GM18909 (cell line): ENCODE results near the gene CUBN.

ENCODE experiments used
- ATAC-seq: cut with Tn5 transposase; IDR thresholded peaks from one replicate; pipeline ENCODE4 v1.9.1; 2021; ENCODE audit warnings: mild to moderate bottlenecking; ENCODE audit not compliant: unreplicated experiment, poor library complexity

CUBN gene

DNA sequence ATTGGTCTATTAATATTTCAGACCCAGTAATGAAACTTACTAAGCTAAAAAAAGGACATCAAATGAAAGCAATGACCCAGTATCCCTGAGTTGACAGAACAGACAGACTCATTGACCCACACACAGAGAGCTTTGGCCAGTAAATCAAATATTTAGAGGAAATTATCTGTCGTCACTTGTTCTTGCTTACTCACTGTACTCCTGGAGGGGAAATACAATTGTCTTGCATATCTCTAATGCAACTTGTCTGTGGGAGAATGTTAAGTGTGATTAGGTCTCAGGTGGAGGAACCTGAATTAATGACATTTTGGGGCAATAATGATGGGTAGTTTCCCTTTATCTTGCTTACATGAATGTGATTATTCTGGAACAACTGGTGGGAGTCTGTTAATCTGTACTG lies 80.4 kb downstream of the CUBN start:
- ATAC-seq: no peak

GRCh38 chr10:17047908-17048307 lies 81.7 kb downstream of the CUBN start:
- no peak for ATAC-seq

- ATAC-seq: no peak
These were observed 82.6 kb downstream of the CUBN start for GRCh38 chr10:17046989-17047388.

GRCh38 chr10:17043586-17043985 lies 86.0 kb downstream of the CUBN start:
- ATAC-seq: no peak

DNA sequence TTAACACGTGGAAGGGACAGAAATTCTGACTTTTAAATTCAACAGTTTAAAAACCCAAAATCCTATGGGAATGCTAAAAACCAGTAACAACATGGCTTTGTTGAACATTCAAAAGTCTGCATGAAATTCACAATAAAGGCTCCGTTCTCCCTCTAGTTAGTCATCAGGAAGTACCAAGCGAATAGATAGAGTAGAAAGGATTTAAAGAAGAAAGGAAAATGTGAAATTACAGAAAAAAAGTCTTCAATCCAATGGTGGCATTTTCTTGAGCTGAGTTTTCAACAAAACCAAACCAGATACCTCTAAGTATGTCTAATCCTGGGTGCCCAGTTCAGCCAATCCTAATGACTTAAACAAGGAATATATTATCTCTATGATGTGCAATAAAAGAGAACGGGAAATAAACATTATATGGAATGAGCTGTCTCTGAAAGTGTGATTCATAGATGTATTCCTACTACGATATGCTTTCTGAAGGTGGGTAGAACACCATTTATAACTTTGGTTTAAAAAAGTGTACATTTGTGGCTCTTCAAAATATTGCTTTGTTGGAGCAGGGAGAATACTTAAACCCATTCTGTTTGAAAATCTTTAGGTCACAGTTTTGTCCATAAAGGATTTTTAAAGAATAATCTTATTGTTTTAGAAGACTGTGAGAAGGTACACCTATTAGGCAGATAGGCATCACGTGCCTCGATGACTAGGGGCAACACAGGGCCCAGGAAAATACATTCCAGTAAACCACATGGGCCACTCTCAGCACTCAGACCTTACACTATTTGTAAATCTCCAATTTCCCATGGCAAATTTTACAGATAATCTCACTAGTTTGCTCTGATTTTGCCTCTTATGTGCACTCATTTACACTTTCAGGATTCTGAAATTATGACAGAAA lies 87.7 kb downstream of the CUBN start:
- ATAC-seq: no peak

- ATAC-seq: no peak
These were observed 91.0 kb downstream of the CUBN start for GRCh38 chr10:17038627-17039026.

- ATAC-seq: no peak
These were observed 91.7 kb downstream of the CUBN start for GRCh38 chr10:17037910-17038309.

- ATAC-seq: no peak
These were observed 94.2 kb downstream of the CUBN start for GRCh38 chr10:17035446-17035845.

DNA sequence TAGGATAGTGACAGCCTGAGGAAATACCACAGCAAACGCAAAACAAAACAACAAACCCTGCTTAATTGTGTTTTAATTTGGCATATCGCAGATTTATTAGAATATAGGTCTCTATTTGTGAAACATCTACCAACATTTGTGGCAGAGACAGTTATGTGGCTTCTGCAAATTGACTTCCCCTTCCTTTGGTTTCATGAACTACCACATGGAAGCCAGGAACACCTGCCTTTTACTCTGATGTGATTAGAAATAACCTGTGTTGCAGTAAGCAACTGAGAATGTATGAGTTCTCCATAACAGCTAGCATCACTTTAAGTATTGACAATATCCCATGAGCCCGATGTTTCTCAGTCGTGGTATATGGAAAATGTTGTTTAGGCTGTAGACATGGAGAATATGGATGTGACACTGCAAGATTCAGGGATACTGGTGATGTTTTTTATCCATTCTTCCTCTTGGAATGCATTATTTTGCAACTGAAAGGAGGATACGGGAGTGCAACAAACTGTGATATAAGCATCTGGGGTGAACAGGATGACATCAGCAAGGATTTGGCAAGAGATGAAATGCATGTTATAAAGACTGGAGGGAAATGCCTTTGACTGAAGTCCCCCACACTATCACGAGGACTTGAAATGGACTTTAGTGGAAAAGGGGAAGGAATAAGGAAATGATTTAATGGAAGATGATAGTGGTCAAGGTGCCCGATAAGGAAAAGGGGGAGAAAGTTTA lies 95.9 kb downstream of the CUBN start:
- no peak for ATAC-seq

DNA sequence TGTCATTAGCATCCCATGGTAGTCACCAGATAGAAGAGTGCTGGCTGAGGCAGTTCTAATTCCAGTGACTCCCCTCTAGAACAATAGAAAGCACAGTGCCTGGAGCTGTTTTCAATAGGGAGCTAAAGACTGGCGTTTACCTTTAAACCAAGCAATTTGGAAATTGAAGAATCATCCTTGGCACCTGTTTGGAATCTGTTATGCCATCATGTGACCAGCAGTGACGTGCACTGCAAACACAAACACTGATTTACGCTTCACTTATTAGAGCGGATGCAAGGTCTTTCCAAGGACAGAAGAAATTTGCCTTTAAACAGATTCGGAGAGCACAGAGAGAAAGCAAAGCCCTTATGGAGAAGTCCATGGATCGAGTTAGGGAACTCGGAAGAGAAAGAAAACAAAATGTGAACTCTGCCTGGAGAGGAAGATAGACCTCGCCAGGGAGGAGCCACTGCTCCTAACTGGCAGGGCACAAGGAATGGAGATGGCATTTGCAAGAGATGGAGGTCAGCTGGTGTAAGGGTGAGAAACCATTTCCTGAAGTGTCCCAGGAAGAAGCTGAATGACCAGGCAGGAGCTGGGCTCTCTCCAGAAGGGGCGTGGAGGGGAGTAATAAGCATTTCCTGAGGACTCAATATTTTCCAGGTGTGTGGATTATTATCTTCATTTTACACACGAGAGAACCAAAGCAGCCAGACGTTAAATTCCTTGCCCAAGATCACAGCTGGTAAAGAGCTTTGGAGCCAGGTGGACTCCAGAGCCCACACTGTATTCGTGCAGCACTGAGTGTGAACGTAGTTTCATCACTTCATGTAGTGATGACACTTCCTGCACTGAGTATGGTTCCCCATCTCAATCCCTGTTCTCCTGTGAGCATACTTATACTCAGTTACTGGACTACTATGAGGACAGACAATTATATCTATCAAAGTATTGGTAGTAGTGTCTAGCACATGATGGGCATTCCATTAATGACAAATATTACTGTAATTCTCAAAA lies 97.7 kb downstream of the CUBN start:
- no peak for ATAC-seq

DNA sequence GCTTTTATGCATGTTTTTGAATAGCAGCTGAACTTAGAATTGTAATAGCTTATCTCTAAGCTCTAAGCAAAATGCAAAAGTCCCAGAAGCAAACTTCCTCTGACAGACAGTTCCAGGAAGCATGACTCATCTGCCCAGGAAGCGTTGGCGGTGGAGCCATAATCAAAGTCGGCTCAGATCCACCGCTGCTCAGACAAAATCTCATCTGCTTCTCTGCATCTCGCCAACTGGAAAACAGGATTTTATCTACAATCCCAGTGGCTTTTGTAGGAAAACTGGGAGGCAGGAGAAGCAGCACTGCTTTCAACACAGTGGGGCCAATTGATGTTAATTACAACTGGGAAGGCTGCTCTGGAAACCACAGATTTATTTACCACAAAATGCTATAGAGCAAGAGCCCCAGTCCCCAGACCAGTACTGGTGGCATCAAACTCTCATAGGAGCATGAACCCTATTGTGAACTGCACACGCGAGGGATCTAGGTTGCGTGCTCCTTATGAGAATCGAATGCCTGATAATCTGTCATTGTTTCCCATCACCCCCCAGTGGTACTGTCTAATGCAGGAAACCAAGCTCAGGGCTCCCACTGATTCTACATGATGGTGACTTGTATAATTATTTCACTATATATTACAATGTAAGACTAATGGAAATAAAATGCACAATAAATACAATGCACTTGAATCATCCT lies 99.9 kb downstream of the CUBN start:
- no peak for ATAC-seq

DNA sequence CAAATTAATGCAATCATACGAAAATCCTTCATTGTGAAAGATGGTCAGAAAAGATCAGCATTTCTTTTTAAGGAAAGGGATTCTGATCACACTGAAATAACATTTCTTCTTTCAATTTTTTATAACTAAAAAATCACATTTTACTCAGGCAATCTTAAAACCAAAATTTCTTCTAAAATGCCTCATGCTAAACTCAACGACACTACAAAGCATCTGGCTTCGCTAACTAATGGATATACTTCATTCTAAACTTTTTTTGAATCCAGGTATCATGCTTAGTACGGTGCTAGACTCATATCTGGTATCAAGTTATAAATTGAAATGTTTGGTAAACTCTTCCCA lies 100.4 kb downstream of the CUBN start:
- no peak for ATAC-seq

DNA sequence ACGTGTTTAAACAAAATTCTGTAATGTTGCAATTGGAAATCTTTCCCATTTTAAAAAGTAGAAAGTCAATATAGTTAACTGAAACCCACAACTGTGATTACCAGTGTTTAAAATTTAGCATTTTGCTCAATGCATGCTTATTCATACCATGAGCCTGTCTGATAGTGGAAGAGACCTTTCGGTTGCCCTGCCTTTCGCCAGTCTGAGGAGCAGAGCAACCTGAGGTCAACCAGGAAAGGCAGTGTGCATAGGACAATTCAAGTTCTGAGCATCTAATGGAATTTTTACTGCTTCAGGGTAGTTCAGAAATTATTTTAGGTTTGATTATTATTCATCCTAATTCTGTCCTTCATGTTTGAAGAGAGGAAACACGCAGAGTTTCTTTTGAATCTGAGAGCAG lies 100.8 kb downstream of the CUBN start:
- ATAC-seq: no peak

GRCh38 chr10:17026686-17027485 lies 102.7 kb downstream of the CUBN start:
- peak; percentile 48 for ATAC-seq

DNA sequence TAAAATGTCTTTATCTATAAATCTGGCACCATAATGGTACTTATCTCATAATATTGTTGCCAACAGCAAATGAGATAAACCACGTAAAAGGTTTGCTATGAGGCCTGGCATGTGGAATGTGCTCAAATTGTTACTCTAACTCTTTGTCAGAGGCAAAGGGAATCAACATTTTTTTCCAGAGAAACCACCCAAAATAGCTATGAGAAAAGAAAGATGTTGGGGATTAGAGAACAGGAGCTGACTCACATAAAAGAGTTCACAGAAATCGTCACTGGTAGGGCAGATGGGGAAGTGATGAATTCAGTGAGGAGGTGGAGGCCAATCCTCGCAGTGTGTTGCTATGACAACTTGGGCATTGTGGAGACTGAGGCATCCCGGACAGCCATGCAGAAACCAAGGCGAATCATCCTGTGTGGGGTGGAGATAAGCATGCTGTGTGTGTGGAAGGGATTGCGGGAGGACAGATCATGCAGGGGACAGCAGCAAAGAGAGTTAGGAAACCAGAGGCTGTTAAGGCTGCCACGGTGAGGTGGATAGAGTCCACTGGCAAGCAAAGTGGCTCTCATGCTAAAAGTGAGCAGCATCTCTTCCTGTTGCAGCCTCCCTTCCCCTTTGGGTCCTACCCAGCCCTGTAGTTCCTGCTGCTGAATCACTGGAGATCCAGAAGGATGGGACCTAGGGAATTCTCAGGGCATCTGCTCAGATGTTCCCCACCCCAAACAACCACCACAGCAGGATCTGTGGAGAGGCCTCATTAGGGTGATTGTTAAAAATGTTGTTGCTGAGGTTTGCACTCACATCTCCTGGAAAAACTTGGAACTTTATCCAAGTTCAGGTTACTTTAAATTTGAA lies 103.9 kb downstream of the CUBN start:
- ATAC-seq: no peak

GRCh38 chr10:17024461-17024860 lies 105.2 kb downstream of the CUBN start:
- no peak for ATAC-seq

DNA sequence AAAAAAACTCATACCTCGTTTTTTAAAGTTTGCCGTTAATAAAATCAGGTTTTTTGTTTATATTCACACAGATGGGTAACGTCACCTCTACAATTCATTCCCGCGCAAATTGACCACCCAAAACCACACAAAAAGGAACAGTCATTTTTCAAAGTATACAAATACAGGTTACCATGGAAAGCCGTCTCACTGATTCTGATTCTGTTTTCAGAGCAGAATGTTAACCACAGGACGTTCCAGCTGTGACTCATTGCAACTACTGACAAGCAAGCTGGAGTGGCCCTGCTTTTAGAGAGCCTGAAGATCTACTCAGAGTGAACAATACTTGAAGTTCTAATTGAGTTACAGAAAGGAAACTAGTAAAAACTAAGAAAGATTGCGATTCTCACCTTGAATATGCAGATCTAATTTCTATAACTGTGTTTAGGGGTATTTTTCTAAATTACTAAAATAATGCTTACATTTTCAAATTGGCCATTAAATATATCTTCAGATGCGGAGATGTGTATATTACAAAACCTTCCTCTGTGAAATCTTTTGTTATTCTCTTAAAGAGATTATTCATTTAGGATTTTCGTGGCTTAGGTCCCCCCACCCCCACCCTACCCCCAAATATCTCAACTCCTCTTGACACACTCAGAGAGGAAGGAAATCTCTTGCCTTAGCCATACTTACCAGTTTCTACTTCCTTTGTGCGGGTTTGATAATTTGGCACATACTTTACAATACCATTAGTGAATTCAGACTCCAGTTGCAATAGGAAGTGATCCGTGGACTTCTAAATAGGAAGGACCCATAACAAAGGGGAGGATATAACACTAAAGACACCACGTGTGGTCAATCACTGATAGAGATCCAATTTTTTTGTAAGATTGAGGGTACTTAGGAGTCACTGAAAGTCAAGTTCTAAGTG lies 106.0 kb downstream of the CUBN start:
- peak; percentile 95 for ATAC-seq
